ENCODE results near the gene PALS2.

Gene PALS2

GRCh38 chr7:24587853-24588252 lies 14.6 kb downstream of the PALS2 start:
- DNase-seq (ENCODE audit: low read depth in 2 of 2): no peak

GRCh38 chr7:24591152-24591551 lies 17.9 kb downstream of the PALS2 start:
- no peak for DNase-seq (ENCODE audit: low read depth in 2 of 2)

- DNase-seq (ENCODE audit: low read depth in 2 of 2): no peak
Observed at GRCh38 chr7:24595671-24596418, 22.6 kb downstream of the PALS2 start.

- DNase-seq (ENCODE audit: low read depth in 2 of 2): no peak
Observed at GRCh38 chr7:24597014-24597413, 23.8 kb downstream of the PALS2 start.

- DNase-seq (ENCODE audit: low read depth in 2 of 2): no peak
Observed at GRCh38 chr7:24601600-24601999, 28.3 kb downstream of the PALS2 start.

GRCh38 chr7:24602860-24603456 lies 29.7 kb downstream of the PALS2 start:
- no peak for DNase-seq (ENCODE audit: low read depth in 2 of 2)

GRCh38 chr7:24604630-24605029 lies 31.4 kb downstream of the PALS2 start:
- no peak for DNase-seq (ENCODE audit: low read depth in 2 of 2)

GRCh38 chr7:24608504-24608903 lies 35.3 kb downstream of the PALS2 start:
- no peak for DNase-seq (ENCODE audit: low read depth in 2 of 2)

GRCh38 chr7:24609059-24609458 lies 35.8 kb downstream of the PALS2 start:
- DNase-seq (ENCODE audit: low read depth in 2 of 2): no peak

GRCh38 chr7:24609570-24609969 lies 36.3 kb downstream of the PALS2 start:
- DNase-seq (ENCODE audit: low read depth in 2 of 2): no peak

GRCh38 chr7:24611130-24611529 lies 37.9 kb downstream of the PALS2 start:
- DNase-seq (ENCODE audit: low read depth in 2 of 2): no peak

- DNase-seq (ENCODE audit: low read depth in 2 of 2): no peak
Observed at GRCh38 chr7:24617957-24618616, 44.8 kb downstream of the PALS2 start.

- DNase-seq (ENCODE audit: low read depth in 2 of 2): no peak
Observed at GRCh38 chr7:24619978-24620377, 46.7 kb downstream of the PALS2 start.

- DNase-seq (ENCODE audit: low read depth in 2 of 2): no peak
Observed at GRCh38 chr7:24622646-24623182, 49.5 kb downstream of the PALS2 start.

All from activated CD4-positive, alpha-beta T cell treated with anti-CD3 and anti-CD28 coated beads for 24 hours (primary cell).